Activated CD4-positive, alpha-beta T cell treated with anti-CD3 and anti-CD28 coated beads for 1 hour (primary cell): Measurements from ENCODE around the gene HMGCLL1.

Experiments used
- DNase-seq: peaks from one replicate; pipeline ENCODE4 v3.0.0-alpha.2; 2020

The HMGCLL1 gene

DNA sequence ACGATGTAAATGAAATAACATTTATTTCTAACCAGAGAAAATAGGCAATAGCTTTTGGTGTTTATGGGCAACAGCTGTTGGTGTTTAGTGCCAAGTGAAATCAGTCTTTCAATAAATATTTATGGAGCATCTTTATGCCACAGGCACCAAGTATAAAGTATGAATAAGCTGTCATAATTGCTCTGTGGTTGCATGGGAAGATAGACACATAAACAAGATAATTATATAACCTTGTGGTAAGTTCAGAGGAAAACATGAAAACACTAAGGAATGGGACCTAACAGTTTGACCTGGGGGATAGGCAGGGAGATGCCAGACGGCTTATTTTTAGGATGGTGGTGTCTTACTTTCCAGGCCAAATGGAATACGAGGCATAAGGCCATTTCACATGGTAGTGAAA, 140.8 kb downstream of the HMGCLL1 start:
- DNase-seq: no peak

DNA sequence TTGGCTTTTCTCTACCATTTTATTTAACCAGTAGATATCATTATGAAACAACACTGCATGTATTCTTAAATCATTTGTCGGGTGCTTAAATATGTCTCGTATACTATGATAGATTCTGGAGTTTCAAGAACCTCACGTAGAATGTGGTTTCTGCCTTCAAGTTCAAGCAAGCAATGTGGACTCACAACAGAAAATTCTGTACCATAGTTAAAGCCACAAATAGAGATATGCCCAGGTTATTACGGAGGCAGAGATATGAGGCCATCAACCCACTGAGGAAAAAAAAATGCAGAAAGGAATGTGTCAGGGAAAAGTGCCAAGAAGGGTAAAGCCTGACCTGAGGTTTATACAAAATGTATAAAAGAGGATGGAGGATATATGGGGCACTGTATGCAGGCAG, 141.9 kb downstream of the HMGCLL1 start:
- DNase-seq: no peak

DNA sequence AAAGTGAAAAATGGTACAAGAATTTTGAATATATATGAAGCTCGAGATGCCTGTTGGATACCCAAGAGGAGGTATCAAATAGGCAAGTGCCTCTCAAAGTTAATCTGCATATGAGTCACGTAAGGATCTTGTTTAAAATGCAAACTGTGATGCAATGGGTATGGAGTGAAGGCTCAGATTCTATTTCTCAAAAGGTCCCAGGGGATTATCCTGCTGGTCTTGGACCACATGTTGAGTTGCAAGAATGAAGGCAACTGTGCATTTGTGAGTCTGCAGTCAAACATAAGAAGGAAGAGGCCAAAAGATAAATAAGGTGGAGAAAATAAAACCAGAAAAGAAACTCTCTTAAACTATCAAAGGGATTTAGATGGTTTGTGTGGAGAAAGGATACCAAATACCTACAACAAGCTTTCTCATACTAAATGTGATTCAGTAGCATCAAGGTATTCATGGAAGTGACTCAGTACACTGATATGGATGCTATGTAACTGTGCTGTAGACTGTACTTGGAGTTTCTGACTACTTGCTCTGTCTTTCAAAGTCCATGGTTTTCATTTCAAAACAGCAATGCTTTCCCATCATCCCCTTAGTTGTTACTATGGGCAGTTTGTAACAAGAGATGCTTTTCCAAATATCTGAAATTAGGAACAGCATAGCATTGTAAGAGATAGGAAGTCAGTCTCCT, 145.4 kb downstream of the HMGCLL1 start:
- DNase-seq: no peak

DNA sequence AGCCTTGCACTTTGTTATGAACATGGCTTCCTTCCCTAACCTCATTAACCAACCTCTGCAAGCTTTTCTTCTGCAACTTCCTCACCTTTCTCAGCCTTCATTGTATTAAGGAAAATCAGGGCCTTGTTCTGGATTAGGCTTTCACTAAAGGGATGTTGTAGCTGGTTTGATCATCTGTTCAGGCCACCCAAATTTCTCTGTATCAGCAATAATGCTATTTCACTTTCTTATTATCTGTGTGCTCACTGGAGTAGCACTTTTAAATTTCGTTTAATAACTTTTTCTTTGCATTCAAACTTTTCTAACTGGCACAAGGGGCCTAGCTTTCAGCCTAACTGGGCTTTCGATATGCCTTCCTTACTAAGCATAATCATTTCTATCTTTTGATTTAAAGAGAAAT, 155.1 kb downstream of the HMGCLL1 start:
- no peak for DNase-seq

DNA sequence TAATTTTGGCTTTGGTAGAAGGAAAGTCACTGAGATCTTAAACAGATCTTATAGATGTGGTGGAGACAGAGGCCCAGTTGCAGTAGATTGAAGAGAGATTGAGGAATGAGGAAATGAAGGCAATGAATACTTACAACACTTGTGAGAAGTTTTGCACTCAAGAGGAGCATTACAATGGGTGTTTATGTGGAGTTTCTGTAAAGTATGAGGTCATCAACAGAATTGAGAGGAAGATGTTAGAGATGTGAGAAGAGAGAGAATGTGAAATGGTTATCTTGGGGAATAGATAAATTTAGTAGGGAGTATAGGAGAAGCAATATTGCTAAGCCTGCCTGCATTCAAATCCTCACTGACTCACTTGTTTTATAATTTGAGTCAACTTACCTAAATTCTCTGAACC, 168.3 kb downstream of the HMGCLL1 start:
- no peak for DNase-seq

DNA sequence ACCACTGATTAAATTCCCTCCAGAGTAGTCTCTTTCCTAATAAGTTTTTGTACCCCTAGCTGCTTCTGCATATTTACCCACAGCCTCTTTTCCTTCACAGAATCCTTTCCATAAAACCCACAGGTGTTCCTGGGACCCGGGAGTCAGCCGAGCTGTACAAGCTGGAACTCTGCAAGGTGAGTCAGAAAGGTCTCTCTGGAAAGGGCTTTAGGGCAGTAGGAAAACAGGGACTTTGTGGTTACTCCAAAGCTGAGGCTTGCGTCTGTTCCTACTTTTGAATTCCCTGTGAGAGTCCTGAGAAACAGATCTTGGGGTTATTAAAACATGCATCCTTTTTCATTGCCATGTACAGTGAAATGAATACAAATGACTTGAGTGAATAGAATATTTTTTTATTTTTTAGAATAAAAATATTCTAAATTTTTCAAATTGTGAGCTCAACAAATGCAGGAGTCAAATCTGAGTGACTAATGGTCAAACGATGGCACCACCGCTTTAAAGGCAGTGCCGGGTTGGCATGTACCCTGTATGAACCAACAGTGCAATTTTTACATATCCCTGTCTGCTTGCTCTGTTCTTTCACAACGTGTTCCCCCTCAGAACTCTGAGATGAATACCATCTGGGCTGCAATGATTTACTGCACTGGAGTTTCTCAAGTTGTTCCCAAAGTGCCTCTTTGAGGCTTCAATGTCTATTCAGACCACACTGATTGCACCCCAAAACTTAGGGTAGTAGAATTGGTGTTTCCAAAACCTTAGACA, 173.3 kb downstream of the HMGCLL1 start:
- DNase-seq: no peak

DNA sequence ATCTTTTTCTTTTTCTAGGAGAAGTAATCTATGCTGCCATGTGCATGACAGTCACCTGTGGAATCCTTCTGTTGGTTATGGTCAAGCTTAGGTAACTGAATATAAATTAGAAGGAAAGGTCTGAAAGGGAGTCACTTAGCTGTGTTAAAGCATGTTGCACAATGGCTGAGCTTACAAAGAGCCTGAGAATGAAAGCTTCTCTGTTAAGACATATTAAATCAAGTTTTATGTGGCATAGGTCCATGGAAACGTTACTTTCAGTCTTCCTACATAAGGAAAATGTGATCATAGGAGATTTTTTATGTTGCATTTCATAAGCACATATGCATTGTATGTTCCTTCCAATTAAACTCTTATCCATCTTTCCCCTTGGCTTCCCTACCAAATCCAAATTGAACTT, 179.6 kb downstream of the HMGCLL1 start:
- no peak for DNase-seq

DNA sequence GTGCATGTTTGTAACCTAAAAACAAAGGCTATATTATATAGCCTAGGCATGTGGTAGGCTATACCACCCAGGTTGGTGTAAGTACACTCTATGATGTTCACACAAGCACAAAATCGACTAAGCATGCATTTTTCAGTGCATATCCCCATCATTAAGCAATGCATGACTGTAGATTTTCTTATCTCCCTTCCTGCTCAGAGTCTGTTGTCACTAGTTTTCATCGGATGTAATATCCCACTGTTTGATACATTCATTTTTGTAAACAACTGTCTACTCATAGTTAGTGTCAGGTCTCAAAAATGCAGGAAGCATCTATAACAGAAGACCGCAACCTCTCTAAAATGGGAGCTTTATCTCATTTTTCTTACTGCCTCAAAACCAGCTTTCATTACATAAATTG, 181.0 kb downstream of the HMGCLL1 start:
- DNase-seq: no peak

DNA sequence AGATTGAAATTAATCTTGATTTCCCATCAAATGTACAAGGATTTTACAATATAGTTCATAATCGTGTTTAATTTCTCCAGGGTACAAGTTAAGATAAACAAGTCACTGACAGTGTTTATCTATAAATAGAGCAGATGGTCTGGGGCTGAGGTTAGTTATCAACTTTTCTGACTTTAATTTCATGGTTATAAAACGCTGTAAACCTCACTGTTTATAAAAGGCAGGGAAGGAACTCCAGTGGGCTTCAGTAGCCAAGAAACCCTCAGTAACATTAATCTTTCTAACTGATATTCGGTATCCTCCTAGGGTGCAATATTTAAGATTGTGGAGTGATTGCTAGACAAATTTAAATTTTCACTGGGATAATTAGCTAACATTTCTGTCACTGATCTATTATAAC, 183.1 kb downstream of the HMGCLL1 start:
- DNase-seq: no peak

DNA sequence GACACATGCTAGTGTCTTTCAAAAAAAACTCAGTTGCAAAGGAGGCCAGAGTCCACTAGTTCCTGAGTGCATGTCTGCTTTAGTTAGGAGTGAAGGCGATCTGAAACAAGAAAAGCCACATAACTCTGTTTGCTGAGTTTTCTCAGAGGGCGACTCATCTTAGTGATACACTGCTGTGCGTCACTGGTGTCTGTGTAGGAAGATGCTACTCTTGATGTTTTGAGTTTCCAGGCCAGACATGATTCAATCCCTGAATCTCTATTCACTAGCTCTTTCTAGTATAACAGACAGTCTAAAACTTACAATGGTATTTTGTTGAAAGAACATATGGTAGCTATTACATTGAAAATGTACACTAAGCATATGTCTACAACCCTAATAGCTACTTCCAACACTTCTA, 190.8 kb downstream of the HMGCLL1 start:
- no peak for DNase-seq
